MM.1S (cell line): ENCODE data around the gene CDH4.
"Not testable (repeated sequence)": the region's sequence is repeated elsewhere in the genome, so short reads cannot be mapped to it uniquely, and the experiment has no call there.

Experiments used
- DNase-seq: peaks from one replicate; pipeline ENCODE4 v3.0.0-alpha.2; 2015
- H2AFZ ChIP-seq: fragments of 300-600 bp; sonication (generic); 2 replicates; pipeline ENCODE4 v1.6.0; 2016; ENCODE audit warnings: antibody characterized with exemption, low read length
- H3F3A ChIP-seq: fragments of 300-600 bp; sonication (generic); 2 replicates; pipeline ENCODE4 v1.6.1; 2016; ENCODE audit warnings: mild to moderate bottlenecking, antibody characterized with exemption, low read length, moderate library complexity, mixed read lengths; ENCODE audit not compliant: insufficient read depth
- H3K27ac ChIP-seq: fragments of 300-600 bp; sonication (generic); 2 replicates; pipeline ENCODE4 v1.5.1; 2016; ENCODE audit warnings: mild to moderate bottlenecking, low read length
- H3K27me3 ChIP-seq: fragments of 300-600 bp; sonication (generic); replicated peaks from 2 replicates; pipeline ENCODE4 v1.6.0; 2016; ENCODE audit warnings: low read length; ENCODE audit not compliant: insufficient read depth
- H3K36me3 ChIP-seq: fragments of 300-600 bp; sonication (generic); replicated peaks from 2 replicates; pipeline ENCODE4 v1.6.1; 2016; ENCODE audit warnings: mild to moderate bottlenecking, low read length, mixed read lengths; ENCODE audit not compliant: insufficient read depth
- H3K4me1 ChIP-seq: fragments of 300-600 bp; sonication (generic); 2 replicates; pipeline ENCODE4 v1.6.1; 2016; ENCODE audit warnings: low read length, mixed read lengths
- H3K4me2 ChIP-seq: fragments of 300-600 bp; sonication (generic); 2 replicates; pipeline ENCODE4 v1.6.0; 2016; ENCODE audit warnings: low read depth, low read length
- H3K4me3 ChIP-seq: fragments of 300-600 bp; sonication (generic); 2 replicates; pipeline ENCODE4 v1.5.1; 2016; ENCODE audit warnings: low read length, mixed read lengths
- H3K79me2 ChIP-seq: fragments of 300-600 bp; sonication (generic); 2 replicates; pipeline ENCODE4 v1.6.1; 2016; ENCODE audit warnings: mixed run types, low read length, mixed read lengths
- H3K9ac ChIP-seq: fragments of 300-600 bp; sonication (generic); 2 replicates; pipeline ENCODE4 v1.6.1; 2016; ENCODE audit warnings: low read length, mixed read lengths
- H3K9me2 ChIP-seq: fragments of 300-600 bp; sonication (generic); replicated peaks from 2 replicates; pipeline ENCODE4 v1.6.1; 2016; ENCODE audit warnings: mild to moderate bottlenecking, low read length, mixed read lengths; ENCODE audit not compliant: insufficient read depth
- H3K9me3 ChIP-seq: fragments of 300-600 bp; sonication (generic); replicated peaks from 2 replicates; pipeline ENCODE4 v1.6.1; 2016; ENCODE audit warnings: mild to moderate bottlenecking, low read length, mixed read lengths; ENCODE audit not compliant: insufficient read depth
- H4K20me1 ChIP-seq: fragments of 300-600 bp; sonication (generic); 2 replicates; pipeline ENCODE4 v1.6.1; 2016; ENCODE audit warnings: mild to moderate bottlenecking, low read length, moderate library complexity, mixed read lengths; ENCODE audit not compliant: insufficient read depth
- EZH2 ChIP-seq: fragments of 300-600 bp; sonication (generic); optimal IDR thresholded peaks from 2 replicates; pipeline ENCODE3; 2017; ENCODE audit warnings: low read depth, mild to moderate bottlenecking, antibody characterized with exemption, low read length, mixed read lengths
- EZH2phosphoT487 ChIP-seq: fragments of 300-600 bp; sonication (generic); IDR thresholded peaks from 2 replicates; pipeline ENCODE4 v1.6.1; 2018; ENCODE audit warnings: antibody characterized with exemption, low read length
- TF ChIP-seq, protein P1 (sequence below): fragments of 300-600 bp; sonication (generic); IDR thresholded peaks from 2 replicates; pipeline ENCODE4 v1.5.1; 2016; ENCODE audit warnings: antibody characterized with exemption, low read length, mixed read lengths

Gene CDH4

DNA sequence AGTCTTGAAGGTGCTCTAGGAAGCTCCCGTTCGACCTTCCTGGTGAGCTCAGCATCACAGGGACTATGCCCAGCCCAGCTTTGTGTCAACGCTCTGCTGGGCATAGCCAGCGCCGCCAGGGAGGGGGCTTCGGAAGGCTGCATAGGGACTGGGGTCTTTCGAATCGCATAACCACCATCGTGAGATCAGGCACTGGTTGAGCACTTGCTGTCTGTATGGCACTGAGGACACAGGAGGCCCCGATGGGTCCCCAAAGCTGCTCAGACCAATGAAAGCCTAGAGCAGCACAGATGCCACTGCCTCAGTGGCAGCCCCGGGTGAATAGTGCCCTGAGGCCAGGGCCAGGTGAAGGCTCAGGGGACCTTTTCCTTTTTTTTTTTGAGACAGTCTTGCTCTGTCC is 716.9 kb downstream of the CDH4 start:
- Histone ChIP-seq H3K9me2 (no peaks in the 10 kb centered on the region), H4K20me1 (no peaks in the 10 kb centered on the region), H3K79me2 (no peaks in the 10 kb centered on the region), H3K9ac (no peak overlapping the region), H3K27ac (no peak overlapping the region), H3K4me3 (no peak overlapping the region), H3K36me3 (no peaks in the 10 kb centered on the region), H3K9me3 (no peaks in the 10 kb centered on the region), H3F3A (no peaks in the 10 kb centered on the region), H3K27me3 (peaks cover 9% of the 10 kb centered on the region; the same call in 1 of the 2 replicates), H2AFZ (no peak overlapping the region), H3K4me2 (no peak overlapping the region), H3K4me1 (no peaks in the 10 kb centered on the region)
- DNase-seq, result no peak
- no peak for TF ChIP-seq EZH2

DNA sequence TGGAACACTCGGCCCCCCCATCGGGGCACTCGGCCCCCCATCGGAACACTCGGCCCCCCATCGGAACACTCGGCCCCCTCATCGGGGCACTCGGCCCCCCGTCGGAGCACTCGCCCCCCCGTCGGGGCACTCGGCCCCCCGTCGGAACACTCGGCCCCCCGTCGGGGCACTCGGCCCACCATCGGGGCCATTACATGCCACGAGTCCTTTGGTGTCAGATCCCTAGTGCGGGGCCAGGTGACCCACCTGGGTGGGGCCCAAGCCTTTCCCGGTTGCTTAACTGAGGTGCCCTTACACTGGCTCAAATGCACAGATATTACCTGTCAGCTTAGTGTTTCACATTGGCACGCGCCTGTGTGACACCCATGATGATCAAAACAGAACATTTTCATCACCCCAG is 717.7 kb downstream of the CDH4 start:
- DNase-seq, result no peak
- H3K4me3 ChIP-seq, result no peak overlapping the region
- H3K9ac ChIP-seq, result no peak overlapping the region
- H3K79me2 ChIP-seq, result no peaks in the 10 kb centered on the region
- no peaks in the 10 kb centered on the region for H3K9me2 ChIP-seq
- no peaks in the 10 kb centered on the region for H3K9me3 ChIP-seq
- no peaks in the 10 kb centered on the region; the same call in 1 of the 2 replicates for H3K36me3 ChIP-seq
- TF ChIP-seq EZH2, result no peak
- TF ChIP-seq EZH2phosphoT487, result no peak
- TF ChIP-seq, protein P1, sequence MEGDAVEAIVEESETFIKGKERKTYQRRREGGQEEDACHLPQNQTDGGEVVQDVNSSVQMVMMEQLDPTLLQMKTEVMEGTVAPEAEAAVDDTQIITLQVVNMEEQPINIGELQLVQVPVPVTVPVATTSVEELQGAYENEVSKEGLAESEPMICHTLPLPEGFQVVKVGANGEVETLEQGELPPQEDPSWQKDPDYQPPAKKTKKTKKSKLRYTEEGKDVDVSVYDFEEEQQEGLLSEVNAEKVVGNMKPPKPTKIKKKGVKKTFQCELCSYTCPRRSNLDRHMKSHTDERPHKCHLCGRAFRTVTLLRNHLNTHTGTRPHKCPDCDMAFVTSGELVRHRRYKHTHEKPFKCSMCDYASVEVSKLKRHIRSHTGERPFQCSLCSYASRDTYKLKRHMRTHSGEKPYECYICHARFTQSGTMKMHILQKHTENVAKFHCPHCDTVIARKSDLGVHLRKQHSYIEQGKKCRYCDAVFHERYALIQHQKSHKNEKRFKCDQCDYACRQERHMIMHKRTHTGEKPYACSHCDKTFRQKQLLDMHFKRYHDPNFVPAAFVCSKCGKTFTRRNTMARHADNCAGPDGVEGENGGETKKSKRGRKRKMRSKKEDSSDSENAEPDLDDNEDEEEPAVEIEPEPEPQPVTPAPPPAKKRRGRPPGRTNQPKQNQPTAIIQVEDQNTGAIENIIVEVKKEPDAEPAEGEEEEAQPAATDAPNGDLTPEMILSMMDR, result no peak
- H3K27ac ChIP-seq, result no peak overlapping the region
- no peaks in the 10 kb centered on the region for H3F3A ChIP-seq
- peaks cover 3% of the 10 kb centered on the region; the same call in 1 of the 2 replicates for H3K27me3 ChIP-seq
- no peaks in the 10 kb centered on the region for H3K4me1 ChIP-seq
- H3K4me2 ChIP-seq, result no peak overlapping the region
- no peaks in the 10 kb centered on the region for H4K20me1 ChIP-seq
- H2AFZ ChIP-seq, result no peak overlapping the region

DNA sequence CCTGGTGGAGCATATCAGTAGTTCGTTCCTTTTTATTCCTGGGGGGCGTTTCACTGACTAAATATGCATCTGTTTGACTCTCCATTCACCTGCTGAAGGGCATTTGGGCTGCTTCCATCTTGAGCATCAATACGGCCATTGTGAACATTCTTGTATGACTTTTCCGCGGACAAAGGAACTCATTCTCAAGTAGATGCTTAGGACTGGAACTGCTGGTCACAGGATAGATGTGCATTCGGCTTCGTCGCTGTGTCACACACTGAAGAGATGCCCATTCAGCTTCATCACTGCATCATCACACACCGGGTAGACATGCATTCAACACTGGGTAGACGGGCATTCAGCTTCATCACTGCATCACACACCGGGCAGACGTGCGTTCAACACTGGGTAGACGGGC is 718.3 kb downstream of the CDH4 start:
- H3K4me1 ChIP-seq, result no peaks in the 10 kb centered on the region
- H3K9me3 ChIP-seq, result no peaks in the 10 kb centered on the region
- no peak overlapping the region for H3K4me2 ChIP-seq
- no peak overlapping the region for H3K9ac ChIP-seq
- TF ChIP-seq EZH2, result no peak
- TF ChIP-seq, protein P1, result no peak
- TF ChIP-seq EZH2phosphoT487, result no peak
- H3K27me3 ChIP-seq, result no peaks in the 10 kb centered on the region
- DNase-seq, result no peak
- H3K36me3 ChIP-seq, result no peaks in the 10 kb centered on the region; the same call in 1 of the 2 replicates
- no peaks in the 10 kb centered on the region for H4K20me1 ChIP-seq
- H3F3A ChIP-seq, result no peaks in the 10 kb centered on the region
- no peaks in the 10 kb centered on the region for H3K9me2 ChIP-seq
- no peak overlapping the region for H3K27ac ChIP-seq
- H3K79me2 ChIP-seq, result no peaks in the 10 kb centered on the region
- no peak overlapping the region for H2AFZ ChIP-seq
- no peak overlapping the region for H3K4me3 ChIP-seq

DNA sequence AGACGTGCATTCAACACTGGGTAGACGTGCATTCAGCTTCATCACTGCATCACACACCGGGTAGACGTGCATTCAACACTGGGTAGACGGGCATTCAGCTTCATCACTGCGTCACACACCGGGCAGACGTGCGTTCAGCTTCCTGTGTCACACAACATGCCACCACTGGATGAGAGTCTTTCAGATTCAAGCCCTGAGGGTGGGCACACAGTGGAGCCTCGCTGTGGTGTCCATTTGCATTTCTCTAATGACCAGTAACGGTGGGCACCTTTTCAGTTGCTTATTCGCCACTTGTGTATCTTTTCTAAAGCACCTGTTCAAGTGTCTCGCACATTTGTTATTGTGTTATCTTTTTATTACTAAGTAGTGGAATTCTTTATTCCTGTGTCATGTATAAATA is 719.5 kb downstream of the CDH4 start:
- not testable (repeated sequence) for H3K27me3 ChIP-seq, H3K4me3 ChIP-seq, H3K36me3 ChIP-seq, H3K9me2 ChIP-seq, H3K79me2 ChIP-seq, H3K9ac ChIP-seq, H3K4me2 ChIP-seq, H3K27ac ChIP-seq, H3F3A ChIP-seq, DNase-seq, H2AFZ ChIP-seq, H4K20me1 ChIP-seq, H3K4me1 ChIP-seq, H3K9me3 ChIP-seq
